ENCODE data around the gene EQTN. TPM values are rescaled to one million over a fixed set of nuclear protein-coding genes. Genes with fewer than 3 reads are reported as not detected.

EQTN gene
- total and polyA plus RNA-seq, 2 of the 8 experiments (the other 6 are each of a cell fraction or from before 2014, with no cell fraction given), result 0.23 TPM; not detected in 1

DNA sequence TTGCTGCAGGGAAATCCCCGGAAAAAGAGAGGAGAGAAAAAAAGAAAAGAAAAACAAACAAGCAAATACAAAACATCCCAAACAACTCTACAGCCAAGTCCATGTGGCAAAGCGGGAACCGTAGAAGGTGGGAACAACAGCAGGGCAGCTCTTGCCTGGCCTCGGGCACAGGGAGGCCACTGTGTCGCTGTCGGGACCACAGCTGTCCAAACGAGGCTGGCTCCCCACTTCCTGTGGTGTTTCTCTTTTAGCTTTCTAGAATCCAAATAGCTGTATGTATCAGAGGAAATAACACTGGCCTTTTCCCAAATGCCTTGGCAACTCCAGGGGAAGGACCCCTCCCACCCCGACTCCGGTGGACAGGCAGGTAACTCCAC is 41.6 kb upstream of the EQTN start:
- 82% methylated on average over 9 of the region's 9 CpGs; no CpG with 5 or more reads in 1 of the 2 experiments for WGBS, 2 experiments (ENCODE audit: extremely low coverage in 1 of 2, insufficient coverage in 1 of 2, insufficient read length in 1 of 2, insufficient replicate concordance in 2 of 2, low coverage in 1 of 2, low lambda C conversion rate in 2 of 2, missing lambda C conversion rate in 1 of 2)

More for the DNA sequence above, 41.6 kb upstream of the EQTN start:
- Histone ChIP-seq H2BK120ac (replicated peaks; ENCODE audit: low read depth, low read length) (no peak overlapping the region), H4K8ac (ENCODE audit: extremely low read depth, insufficient read depth, low read length) (no peak overlapping the region), H3K79me2 (ENCODE audit: control insufficient read depth in 1 of 2, insufficient read depth in 2 of 2, low read length in 2 of 2) (no peaks in the 10 kb centered on the region), H3K23ac (ENCODE audit: insufficient read length) (no peak overlapping the region), H3K36me3 (ENCODE audit: control insufficient read depth in 2 of 4, insufficient read depth in 4 of 4, low read length in 3 of 4) (0 out of 8 replicates have a peak, but pooled peaks cover 0 to 3% (median 0%) of the 10 kb centered on the region in 4 experiments), H3K23me2 (ENCODE audit: low read depth, low read length) (no peaks in the 10 kb centered on the region), H3K4me1 (replicated peaks in 1 of 4; ENCODE audit: control insufficient read depth in 3 of 4, insufficient read depth in 4 of 4, low read length in 3 of 4) (peaks cover 2 to 16% (median 14%) of the 10 kb centered on the region in 4 experiments; a peak in 6 of 7 replicates), H2BK12ac (ENCODE audit: low read depth, low read length) (0 out of 2 replicates have a peak overlapping the region, but pooled peaks have one; percentile 41), H3K27me3 (replicated peaks in 1 of 4; ENCODE audit: control insufficient read depth in 3 of 4, extremely low read depth in 1 of 4, insufficient read depth in 3 of 4, low read length in 3 of 4) (no peaks in the 10 kb centered on the region), H4K5ac (ENCODE audit: insufficient read length, low read depth, low read length) (no peak overlapping the region), H3K9ac (replicated peaks in 1 of 4; ENCODE audit: extremely low read depth in 1 of 4, low read depth in 3 of 4, low read length in 3 of 4) (no peak overlapping the region), H2BK20ac (ENCODE audit: low read length) (no peak overlapping the region), H2BK5ac (ENCODE audit: low read depth, low read length) (no peak overlapping the region), H3K14ac (ENCODE audit: insufficient read length) (no peak overlapping the region), H3K56ac (replicated peaks; ENCODE audit: insufficient read length, low read depth, low read length) (no peak overlapping the region), H3K27ac (ENCODE audit: low read depth, low read length) (no peak overlapping the region), H3K9me3 (ENCODE audit: insufficient read depth in 2 of 2, low read depth in 1 of 2, low read length in 1 of 2) (peaks cover 0 to 8% of the 10 kb centered on the region in 2 experiments; a peak in 1 of 4 replicates), H3K4me3 (ENCODE audit: extremely low read depth in 1 of 4, insufficient read depth in 2 of 4, low read depth in 3 of 4, low read length in 4 of 4) (no peak overlapping the region), H3K4me2 (ENCODE audit: insufficient read depth in 1 of 2, low read depth in 2 of 2, low read length in 2 of 2) (no peak overlapping the region), H3K18ac (ENCODE audit: extremely low read depth, low read length) (no peak overlapping the region), H2AFZ (ENCODE audit: low read length) (no peak overlapping the region), H2BK15ac (ENCODE audit: low read length) (no peak overlapping the region), H4K20me1 (replicated peaks in 1 of 2; ENCODE audit: control insufficient read depth in 1 of 2, insufficient read depth in 2 of 2, low read length in 2 of 2) (no peaks in the 10 kb centered on the region), H3K4ac (replicated peaks; ENCODE audit: insufficient read length, low read depth, low read length) (no peak overlapping the region), H2AK5ac (ENCODE audit: low read depth, low read length) (no peak overlapping the region), H4K91ac (replicated peaks; ENCODE audit: insufficient read length, low read length) (no peak overlapping the region), H3K79me1 (ENCODE audit: low read depth, low read length) (no peaks in the 10 kb centered on the region)
- no peak for FAIRE-seq
- ChIA-PET CTCF (ENCODE audit: partially characterized antibody) (interaction anchor here (0.6 to 4.8 kb wide), 11 partner anchors 9 to 209 kb away, joined by 3 to 13 read pairs (median 3); partner anchors contain the start of gene MOB3B), POLR2A (ENCODE audit: partially characterized antibody) (interaction anchor here (0.7 to 0.9 kb wide), 2 partner anchors 199 to 1605 kb away, joined by 3 to 5 read pairs; no protein-coding TSS in a partner anchor)
- TF ChIP-seq CBX5 (IDR thresholded peaks at IDR 0.05; ENCODE audit: low read depth, low read length), result no peak
- TF ChIP-seq KDM4A (IDR thresholded peaks at IDR 0.05; ENCODE audit: low read depth, low read length, severe bottlenecking), result no peak
- TF ChIP-seq PHF8 (conservative IDR thresholded peaks at IDR 0.05; ENCODE audit: low read depth, low read length), result no peak
- TF ChIP-seq RBBP5 (IDR thresholded peaks at IDR 0.05; ENCODE audit: borderline replicate concordance, low read depth, low read length), result no peak
- TF ChIP-seq, protein P1, sequence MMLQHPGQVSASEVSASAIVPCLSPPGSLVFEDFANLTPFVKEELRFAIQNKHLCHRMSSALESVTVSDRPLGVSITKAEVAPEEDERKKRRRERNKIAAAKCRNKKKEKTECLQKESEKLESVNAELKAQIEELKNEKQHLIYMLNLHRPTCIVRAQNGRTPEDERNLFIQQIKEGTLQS (IDR thresholded peaks at IDR 0.05; ENCODE audit: insufficient read depth, low read depth, low read length), result no peak
- no peak for TF ChIP-seq SRF (IDR thresholded peaks at IDR 0.05; ENCODE audit: low read depth, low read length)
- TF ChIP-seq, protein P2, sequence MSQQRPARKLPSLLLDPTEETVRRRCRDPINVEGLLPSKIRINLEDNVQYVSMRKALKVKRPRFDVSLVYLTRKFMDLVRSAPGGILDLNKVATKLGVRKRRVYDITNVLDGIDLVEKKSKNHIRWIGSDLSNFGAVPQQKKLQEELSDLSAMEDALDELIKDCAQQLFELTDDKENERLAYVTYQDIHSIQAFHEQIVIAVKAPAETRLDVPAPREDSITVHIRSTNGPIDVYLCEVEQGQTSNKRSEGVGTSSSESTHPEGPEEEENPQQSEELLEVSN (IDR thresholded peaks at IDR 0.05), result peak; percentile 54; the same call in 1 of the 2 replicates
- TF ChIP-seq RXRA (IDR thresholded peaks at IDR 0.05; ENCODE audit: insufficient read depth, low read depth, low read length), result no peak
- DNase-seq (ENCODE audit: low read depth in 1 of 2, low spot score in 2 of 2), result no peak

Measured in H1 (cell line).